GM23248 (cell line): ENCODE results near the gene DCUN1D3.

Experiments
- EZH2 ChIP-seq: fragments of 200-600 bp; sonication (generic); IDR thresholded peaks from 2 replicates; pipeline ENCODE4 v1.6.1; 2018; ENCODE audit warnings: antibody characterized with exemption, mild to moderate bottlenecking; ENCODE audit not compliant: insufficient read depth, poor library complexity, severe bottlenecking
- EZH2phosphoT487 ChIP-seq: fragments of 200-600 bp; sonication (generic); IDR thresholded peaks from 2 replicates; pipeline ENCODE4 v1.6.1; 2018; ENCODE audit warnings: antibody characterized with exemption, moderate library complexity, mild to moderate bottlenecking, low read depth; ENCODE audit not compliant: insufficient read depth

DNA sequence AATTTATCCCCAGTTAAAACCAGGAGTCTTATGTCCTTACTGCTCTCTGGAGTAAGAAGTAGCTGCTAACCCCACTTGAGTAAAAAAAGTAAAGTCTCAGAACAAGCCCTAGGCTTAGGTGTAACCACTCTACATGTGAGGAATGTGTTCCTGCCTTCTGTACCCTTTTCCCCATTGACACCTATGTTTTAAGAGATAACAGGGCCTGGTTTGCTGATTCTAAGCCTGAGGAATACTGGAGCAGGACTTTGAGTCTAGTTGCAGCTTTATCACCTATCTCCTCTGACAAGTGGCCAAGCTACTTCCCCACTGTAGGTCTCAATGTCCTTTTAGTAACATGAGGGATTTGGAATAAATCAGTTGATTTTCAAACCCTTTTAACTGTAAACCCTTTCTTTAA lies 53.6 kb downstream of the DCUN1D3 start:
- no peak for TF ChIP-seq EZH2
- no peak for TF ChIP-seq EZH2phosphoT487
